ENCODE results near the gene SORCS2.

The SORCS2 gene

GRCh38 chr4:7498446-7499200 is 306.3 kb downstream of the SORCS2 start:
- DNase-seq: no peak

DNA sequence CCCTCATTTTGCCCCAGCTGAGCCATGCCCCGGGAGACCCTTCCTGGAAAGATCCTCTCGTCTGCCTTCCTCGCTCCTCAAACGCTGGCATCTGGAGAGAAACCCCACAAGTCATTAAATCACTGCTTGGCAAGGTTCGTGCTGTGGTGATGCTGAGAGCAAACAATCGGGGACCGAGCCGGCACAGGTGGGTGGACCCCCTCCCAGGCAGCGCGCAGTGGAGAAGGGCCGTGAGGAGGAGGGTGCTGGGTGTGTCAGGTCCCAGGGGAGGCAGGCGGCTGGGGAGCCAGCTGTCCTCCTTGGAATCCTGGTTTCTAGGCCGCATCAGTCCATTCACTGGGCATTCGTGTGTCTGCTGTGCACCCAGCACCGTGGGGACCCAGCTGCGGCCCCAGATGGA is 307.3 kb downstream of the SORCS2 start:
- no peak for DNase-seq

- DNase-seq: no peak
Observed at GRCh38 chr4:7500404-7500803, 308.1 kb downstream of the SORCS2 start.

- DNase-seq: no peak
Observed at GRCh38 chr4:7501314-7501713, 309.0 kb downstream of the SORCS2 start.

DNA sequence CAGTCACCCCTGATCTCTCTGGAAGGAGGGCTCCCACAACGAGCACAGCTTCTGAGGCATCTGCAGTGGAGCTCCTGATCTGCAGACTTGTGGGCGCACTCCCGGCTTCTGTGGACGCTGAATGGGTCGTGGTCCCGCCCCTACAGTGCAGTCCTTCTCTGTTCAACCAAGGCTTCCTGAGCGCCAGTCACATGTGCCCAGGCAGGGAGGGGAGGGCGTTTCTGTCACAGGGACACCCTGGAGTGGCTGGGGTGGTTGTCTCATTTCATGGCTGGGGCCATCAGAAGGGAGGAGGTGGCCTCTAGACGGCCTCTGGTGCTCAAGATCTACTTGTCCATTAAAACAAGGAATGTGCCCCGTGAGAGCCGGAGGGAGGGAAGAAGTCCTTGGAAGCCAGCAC is 309.5 kb downstream of the SORCS2 start:
- no peak for DNase-seq

DNA sequence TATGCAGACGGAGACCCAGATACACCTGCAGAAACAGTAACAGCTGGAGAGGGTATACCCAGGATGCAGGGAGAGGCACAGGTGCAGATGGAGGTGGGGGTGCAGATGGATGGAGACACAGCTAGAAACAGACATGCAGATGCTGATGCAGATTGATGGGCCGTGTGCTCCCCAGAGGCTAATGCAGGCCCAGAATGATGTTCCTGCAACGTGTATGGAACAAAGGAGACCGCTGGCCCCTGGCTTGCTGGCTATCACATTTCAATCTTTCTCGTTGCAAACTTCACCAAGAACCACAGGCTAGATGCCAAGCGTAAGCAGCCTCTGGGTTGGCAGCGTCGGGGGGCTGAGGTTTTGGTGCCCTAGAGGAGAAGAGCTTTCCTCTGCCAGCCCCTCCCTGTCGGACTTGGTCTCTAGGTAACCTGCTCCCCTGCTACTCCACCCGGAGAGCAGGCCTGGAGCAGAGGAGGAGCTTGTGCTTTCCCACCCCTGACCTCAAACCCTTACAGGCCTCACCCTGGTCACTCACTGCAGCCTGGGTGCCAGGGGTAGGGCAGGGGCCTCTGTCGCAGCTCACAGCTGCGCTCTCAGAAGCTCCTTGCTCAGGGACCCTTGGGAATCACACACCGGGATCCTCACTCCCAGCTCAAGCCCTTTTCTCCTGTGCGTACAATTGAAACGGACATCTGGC is 311.4 kb downstream of the SORCS2 start:
- no peak for DNase-seq

DNA sequence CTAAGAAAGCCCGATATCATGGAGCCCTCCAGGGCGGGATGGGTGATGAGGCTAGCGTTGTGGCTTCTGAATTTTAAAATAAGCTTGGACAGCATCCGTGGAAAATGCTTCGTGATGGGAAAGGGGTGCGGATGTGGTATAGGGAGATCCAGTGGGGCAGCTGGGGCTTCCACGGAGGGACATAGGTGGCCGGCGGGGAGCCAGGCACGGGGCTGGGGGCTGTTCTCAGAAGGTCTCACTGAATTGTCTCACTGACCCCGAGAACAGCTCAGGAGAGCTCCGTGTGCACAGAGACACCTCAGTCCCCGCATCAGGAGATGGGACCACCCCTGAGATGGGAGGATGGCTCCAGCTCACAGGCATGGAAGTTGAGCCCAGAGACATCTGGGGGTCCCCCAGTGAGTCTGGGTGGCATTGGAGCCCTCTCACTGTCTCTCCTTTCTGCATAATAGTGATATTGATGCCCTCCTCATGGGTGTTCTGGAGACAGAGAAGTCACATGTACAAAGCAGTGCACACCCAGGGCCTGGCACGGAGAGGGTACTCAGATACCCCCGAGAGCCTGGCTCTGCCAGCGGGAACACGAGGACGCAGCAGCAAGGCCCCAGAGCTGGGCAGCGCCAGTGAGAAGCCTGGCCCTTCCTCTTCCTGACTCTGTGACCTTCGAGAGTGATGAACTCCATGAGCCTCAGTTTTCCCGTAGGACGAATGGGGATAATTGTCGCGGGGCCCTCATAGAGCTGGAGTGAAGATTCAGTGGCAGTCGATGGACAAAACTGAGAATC is 313.0 kb downstream of the SORCS2 start:
- DNase-seq: no peak

DNA sequence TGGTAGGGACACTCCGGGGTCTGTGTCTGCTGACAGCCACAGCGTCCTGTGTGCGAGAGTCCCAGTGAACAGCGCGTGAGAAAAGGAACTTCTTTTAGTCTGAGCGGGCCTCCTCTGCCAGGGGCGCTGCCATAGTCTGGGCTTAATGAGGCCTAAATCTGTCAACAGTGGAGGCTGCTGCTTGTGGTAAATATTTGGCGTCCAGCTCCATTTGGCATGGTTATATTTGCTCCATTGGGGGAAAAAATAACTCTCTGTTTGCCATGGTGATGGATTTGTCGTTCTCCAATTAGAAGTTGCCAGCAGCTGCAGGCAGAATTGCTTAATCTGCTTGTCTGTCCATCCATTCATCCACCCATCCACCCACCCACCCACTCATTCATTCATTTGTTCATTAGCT is 313.8 kb downstream of the SORCS2 start:
- no peak for DNase-seq

- no peak for DNase-seq
Observed at GRCh38 chr4:7506572-7506971, 314.2 kb downstream of the SORCS2 start.

GRCh38 chr4:7507381-7507780 is 315.0 kb downstream of the SORCS2 start:
- DNase-seq: no peak

DNA sequence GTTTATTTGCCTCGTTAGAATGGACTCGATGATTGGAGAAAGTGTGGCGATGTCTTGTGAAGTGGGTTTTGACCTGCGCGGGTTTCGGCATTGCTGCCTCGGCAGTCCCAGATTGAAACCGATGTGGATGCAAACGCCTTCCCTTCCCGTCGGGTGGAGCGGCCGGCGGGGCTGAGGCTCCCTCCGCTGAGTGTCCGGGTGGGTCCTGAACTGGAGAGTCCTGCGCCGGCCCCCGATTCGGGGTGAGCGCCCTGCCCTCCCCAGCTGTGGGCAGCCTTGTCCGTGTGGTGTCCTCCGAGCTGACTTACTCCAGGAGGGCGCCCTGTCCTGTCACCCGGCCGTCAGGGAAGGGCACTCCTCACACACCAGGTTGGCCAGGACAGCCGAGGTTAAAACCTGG is 317.7 kb downstream of the SORCS2 start:
- DNase-seq: no peak

DNA sequence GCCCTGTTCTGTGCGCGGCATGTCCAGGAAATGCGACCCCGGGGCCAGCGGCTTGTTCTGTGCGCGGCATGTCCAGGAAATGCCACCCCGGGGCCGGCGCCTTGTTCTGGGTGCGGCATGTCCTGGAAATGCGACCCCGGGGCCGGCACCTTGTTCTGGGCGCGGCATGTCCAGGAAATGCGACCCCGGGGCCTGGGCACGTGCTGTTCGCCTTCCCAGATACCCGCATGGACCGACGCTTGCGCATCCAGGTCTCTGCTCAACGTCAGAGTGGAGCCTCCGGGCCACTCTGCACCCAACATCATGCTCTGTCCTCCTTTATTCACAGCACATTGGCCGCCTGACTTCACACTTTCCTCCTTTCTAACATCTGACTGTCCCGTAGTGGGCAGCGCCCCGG is 318.2 kb downstream of the SORCS2 start:
- DNase-seq: no peak

DNA sequence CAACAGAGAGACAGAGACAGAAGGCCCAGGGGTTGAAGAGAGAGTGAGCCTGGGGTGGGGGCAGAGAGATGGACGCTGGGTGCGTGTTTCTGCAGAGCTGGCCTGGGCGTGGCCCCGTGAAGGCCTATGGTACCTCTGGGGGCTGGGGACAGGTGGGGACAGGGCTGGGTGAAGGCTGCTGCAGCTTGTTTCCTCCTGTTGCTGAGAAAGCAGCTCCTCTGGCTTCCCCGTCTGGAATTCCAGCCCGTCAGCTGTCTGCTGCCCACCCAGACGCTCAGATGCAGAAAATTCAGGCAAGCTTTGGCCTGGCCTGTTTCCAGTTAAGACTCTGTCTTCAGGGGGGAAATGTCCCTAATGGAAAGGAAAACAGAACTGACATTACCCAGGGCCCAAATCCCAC is 319.2 kb downstream of the SORCS2 start:
- no peak for DNase-seq

DNA sequence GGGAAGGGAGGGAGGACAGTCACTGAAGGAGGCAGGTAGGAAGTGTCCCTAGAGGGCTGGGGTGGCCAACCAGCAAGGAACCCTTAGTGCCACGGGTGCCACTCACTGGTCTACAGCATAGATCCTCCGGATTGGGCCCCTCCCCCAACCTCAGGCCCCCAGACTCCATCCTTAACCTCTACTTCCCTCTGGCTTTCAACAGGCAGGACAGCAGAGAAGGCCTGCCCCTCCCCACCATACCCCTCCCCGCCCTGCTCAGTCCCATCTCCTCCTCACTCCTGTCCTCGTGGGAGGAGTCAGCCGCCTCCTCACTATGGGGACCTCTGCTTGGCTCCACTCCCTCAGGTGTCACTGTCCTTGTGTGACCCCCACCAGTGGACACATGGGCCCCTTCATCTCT is 320.1 kb downstream of the SORCS2 start:
- DNase-seq: no peak

DNA sequence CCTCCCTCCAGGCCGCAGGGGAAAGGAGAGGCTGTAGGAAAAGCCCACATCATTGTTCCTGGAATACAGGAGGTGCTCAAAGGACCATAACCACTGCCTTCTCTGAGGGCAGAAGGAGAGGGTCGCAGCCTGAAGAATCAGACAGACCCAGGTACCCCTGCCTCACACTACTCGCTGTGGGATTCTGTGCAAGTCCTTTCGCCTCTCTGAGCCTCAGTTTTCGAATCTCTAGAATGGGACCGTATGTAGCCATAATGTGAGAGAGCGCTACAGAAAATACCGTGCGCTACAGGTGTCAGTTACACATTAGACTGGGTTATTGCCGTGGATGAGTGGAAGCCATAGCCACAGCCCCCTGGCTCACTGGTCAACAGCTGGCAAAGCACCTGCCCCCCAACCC is 320.6 kb downstream of the SORCS2 start:
- DNase-seq: no peak

DNA sequence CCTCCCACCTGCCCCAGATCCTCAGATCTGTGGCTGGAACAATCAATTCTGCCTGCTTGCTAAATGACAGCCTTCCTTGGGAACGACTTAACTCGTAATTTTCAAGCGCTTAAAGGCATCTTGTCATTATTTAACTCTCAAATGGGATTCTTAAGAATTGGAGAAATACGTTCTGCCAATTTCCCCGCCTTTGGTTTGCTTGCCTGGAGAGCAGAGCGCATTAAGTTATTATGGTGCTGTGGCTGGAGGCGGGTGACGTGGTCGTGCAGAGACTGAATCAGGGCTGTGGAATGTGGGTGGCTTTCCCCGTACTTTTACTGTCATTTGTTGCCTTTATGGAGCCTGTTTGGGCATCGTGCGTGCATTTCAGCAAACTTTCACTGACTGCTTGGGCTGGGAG is 321.3 kb downstream of the SORCS2 start:
- DNase-seq: no peak

GRCh38 chr4:7514281-7514680 is 321.9 kb downstream of the SORCS2 start:
- DNase-seq: no peak

DNA sequence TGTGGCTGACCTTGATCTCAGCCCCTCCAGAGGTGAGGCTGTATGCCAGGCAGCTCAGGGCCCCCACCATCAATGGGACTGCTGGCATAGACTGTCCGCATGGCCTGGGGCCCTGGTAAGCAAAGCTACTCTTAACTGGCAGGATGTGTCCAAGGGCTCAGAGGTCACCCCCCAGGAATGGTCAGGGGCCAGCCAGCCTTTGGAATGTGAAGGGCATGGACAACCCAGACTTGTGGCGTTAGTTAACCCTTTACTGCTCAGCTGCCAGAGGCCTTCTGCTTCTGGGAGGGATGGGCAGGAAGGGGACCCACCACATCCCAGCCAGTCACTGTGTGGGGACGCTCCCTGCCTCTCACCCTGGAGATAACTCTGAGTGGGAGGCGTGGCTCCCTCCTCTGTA is 322.5 kb downstream of the SORCS2 start:
- no peak for DNase-seq

DNA sequence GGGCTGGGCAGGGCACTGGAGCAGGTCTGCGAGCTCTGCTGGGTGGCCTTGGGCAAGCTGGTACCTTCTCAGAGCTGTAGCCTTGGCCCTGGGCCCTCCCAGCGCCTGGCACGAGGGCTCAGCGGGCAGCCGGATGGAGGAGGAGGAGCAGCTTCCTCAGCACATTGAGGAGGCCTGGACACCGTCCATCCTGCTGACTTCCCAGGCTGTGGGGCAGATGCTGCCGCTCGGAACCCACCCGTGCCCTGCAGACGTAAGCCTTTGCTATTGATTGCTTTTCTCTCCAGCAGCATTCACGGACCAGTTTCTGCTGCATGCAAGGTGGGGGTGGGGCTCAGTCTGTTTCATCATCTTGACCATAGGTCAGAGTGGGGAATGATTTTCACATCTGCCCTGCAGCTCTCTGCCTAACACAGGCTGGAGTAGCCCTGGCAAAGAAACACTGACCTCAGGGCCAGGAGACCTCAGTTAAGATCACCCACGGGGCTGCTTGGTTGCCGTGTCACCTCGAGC is 323.1 kb downstream of the SORCS2 start:
- DNase-seq: no peak

- DNase-seq: no peak
Observed at GRCh38 chr4:7516096-7516772, 323.9 kb downstream of the SORCS2 start.

DNA sequence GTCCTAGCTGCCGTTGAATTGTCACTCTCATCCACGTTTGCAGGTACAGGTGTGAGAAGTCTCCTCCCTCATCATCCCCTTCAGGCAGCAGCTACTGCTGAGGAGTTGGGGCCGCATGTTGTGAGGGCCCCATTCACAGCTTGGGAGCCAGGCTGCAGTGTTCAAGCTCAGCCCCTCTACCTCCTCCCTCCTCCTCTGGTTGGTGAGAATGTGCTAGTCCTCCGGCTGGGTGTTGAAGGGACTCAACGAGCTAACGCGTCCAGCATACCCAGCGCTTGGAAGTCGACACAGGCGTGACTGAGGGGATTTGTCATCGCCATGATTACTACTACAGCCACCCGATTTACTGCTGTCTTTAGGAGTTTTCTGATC is 324.4 kb downstream of the SORCS2 start:
- DNase-seq: no peak

GRCh38 chr4:7518871-7519637 is 326.7 kb downstream of the SORCS2 start:
- no peak for DNase-seq

Data from activated naive CD4-positive, alpha-beta T cell (primary cell).